ENCODE results near the gene AHCY. TPM values are rescaled to one million over a fixed set of nuclear protein-coding genes. Genes with fewer than 3 reads are reported as not detected.

AHCY gene
- total RNA-seq, 1 experiment from 2014 or later = 350 TPM

DNA sequence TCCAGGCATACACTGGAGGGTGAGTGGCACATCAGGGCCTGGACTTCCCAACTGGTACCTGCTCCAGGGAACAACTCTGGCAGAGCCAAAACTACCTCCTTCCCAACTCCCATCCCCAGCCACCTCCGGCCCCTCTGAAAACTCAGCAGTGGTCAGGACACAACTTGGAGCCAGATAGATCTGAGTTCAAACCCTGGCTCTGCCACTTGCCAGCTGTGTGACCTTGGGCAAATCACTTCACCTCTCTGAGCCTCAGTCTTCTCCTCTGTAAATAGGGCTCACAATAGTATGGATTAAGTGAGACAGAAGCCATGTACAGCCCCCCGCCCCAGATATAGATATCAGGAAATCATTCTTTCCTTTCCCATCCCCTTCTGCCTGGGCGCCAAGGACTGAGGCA, 10.7 kb downstream of the AHCY start:
- intact Hi-C loops (cut with micrococcal nuclease) = no loop called here
- Histone ChIP-seq H3K4me3 (replicated peaks in 1 of 2; ENCODE audit: low read depth in 1 of 2, low read length in 2 of 2) (no peak overlapping the region), H3K9me3 (ENCODE audit: control insufficient read depth in 1 of 2, insufficient read depth in 1 of 2, low read depth in 1 of 2, low read length in 2 of 2) (no peaks in the 10 kb centered on the region), H3K9ac (ENCODE audit: low read length) (no peak overlapping the region), H3K4me2 (ENCODE audit: low read length) (no peak overlapping the region), H3K9me2 (ENCODE audit: insufficient read depth) (no peaks in the 10 kb centered on the region), H3K27ac (ENCODE audit: low read depth, low read length) (no peak overlapping the region), H2AFZ (ENCODE audit: low read depth, low read length, poor library complexity, severe bottlenecking) (no peak overlapping the region), H3K79me2 (ENCODE audit: insufficient read depth, low read length) (peaks cover 58% of the 10 kb centered on the region), H3K36me3 (ENCODE audit: control insufficient read depth in 1 of 2, insufficient read depth in 2 of 2, low read length in 2 of 2) (peaks cover 63 to 81% of the 10 kb centered on the region in 2 experiments), H3K27me3 (ENCODE audit: insufficient read depth, low read length) (no peaks in the 10 kb centered on the region), H4K20me1 (ENCODE audit: insufficient read depth) (peaks cover 15% of the 10 kb centered on the region; the same call in 1 of the 2 replicates), H3K4me1 (ENCODE audit: control insufficient read depth in 1 of 2, insufficient read depth in 2 of 2, low read length in 2 of 2) (no peaks in the 10 kb centered on the region)
- TF ChIP-seq CBX3 (IDR thresholded peaks at IDR 0.05; ENCODE audit: low read depth) = no peak
- TF ChIP-seq, protein P1, sequence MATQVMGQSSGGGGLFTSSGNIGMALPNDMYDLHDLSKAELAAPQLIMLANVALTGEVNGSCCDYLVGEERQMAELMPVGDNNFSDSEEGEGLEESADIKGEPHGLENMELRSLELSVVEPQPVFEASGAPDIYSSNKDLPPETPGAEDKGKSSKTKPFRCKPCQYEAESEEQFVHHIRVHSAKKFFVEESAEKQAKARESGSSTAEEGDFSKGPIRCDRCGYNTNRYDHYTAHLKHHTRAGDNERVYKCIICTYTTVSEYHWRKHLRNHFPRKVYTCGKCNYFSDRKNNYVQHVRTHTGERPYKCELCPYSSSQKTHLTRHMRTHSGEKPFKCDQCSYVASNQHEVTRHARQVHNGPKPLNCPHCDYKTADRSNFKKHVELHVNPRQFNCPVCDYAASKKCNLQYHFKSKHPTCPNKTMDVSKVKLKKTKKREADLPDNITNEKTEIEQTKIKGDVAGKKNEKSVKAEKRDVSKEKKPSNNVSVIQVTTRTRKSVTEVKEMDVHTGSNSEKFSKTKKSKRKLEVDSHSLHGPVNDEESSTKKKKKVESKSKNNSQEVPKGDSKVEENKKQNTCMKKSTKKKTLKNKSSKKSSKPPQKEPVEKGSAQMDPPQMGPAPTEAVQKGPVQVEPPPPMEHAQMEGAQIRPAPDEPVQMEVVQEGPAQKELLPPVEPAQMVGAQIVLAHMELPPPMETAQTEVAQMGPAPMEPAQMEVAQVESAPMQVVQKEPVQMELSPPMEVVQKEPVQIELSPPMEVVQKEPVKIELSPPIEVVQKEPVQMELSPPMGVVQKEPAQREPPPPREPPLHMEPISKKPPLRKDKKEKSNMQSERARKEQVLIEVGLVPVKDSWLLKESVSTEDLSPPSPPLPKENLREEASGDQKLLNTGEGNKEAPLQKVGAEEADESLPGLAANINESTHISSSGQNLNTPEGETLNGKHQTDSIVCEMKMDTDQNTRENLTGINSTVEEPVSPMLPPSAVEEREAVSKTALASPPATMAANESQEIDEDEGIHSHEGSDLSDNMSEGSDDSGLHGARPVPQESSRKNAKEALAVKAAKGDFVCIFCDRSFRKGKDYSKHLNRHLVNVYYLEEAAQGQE (IDR thresholded peaks at IDR 0.05; ENCODE audit: low read depth) = no peak
- TF ChIP-seq, protein P2, sequence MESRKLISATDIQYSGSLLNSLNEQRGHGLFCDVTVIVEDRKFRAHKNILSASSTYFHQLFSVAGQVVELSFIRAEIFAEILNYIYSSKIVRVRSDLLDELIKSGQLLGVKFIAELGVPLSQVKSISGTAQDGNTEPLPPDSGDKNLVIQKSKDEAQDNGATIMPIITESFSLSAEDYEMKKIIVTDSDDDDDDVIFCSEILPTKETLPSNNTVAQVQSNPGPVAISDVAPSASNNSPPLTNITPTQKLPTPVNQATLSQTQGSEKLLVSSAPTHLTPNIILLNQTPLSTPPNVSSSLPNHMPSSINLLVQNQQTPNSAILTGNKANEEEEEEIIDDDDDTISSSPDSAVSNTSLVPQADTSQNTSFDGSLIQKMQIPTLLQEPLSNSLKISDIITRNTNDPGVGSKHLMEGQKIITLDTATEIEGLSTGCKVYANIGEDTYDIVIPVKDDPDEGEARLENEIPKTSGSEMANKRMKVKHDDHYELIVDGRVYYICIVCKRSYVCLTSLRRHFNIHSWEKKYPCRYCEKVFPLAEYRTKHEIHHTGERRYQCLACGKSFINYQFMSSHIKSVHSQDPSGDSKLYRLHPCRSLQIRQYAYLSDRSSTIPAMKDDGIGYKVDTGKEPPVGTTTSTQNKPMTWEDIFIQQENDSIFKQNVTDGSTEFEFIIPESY (IDR thresholded peaks at IDR 0.05; ENCODE audit: extremely low read depth, insufficient replicate concordance, low read length) = no peak
- DNase-seq (ENCODE audit: low read depth, low spot score) (no peak), ATAC-seq (no peak)
- ChIA-PET RAD21 (ENCODE audit: low non-redundant PET in 1 of 2, low total read pairs in 2 of 2, uncharacterized antibody in 2 of 2, unreplicated experiment in 2 of 2) (no interaction called here), POLR2A (no interaction called here), CTCF (no interaction called here)
- BruUV-seq (replicated peaks) = no TSS peak

All from HCT116 (cell line).